ENCODE data around the gene PLD1.
"Not testable (repeated sequence)": the region's sequence is repeated elsewhere in the genome, so short reads cannot be mapped to it uniquely, and the experiment has no call there.

Gene PLD1

DNA sequence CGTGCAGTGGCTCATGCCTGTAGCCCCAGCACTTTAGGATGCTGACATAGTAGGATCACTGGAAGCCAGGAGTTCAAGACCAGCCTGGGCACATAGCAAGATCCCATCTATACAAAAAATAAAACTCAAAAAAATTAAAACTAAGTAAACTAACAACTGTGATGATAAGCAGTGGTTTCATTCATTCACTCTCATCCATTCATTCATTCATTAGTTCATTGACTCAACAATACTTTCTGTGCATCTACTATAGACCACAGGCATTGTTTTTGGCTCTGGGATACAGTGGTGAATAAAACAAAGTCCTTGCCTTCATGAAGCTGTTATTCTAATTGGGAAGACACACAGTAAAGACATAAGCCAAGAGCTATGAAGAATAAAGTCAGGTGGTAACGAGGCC, 25.3 kb upstream of the PLD1 start:
- no peak for DNase-seq

DNA sequence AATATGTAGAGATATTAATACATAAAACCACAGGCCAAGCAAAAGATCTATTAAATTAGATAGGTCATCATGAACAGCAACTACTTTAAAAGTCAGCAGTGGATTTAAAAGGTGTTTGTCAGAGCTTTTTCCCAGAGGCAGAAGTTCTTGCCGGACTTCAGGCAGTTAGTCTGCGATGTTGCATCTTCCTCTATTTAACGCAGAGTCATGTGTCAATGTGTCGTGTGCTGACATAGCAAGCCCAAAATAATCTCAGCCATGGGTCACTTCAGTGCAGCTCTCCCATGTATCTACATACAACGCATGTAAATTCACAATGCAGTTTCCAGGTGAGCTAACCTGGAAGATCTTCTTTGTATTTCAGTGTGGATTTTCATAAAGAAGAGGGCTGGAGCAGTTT, 24.8 kb upstream of the PLD1 start:
- no peak for DNase-seq

DNA sequence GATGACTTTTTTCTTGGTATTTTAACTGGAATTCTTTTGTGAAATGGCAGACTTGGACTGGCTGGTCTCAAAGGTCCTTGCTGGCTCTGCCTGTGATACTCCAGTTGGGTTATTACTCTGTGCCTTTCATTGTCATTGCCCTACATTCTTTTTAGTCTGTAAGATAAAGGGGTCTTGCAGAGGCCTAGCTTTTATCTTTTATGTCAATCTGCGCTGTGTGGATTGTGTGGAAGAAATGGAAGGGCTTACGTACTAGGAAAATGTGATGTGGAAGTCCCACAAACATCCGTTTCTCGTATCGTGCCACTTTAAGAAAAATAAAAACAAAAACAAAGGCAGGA, 24.1 kb upstream of the PLD1 start:
- DNase-seq: no peak

DNA sequence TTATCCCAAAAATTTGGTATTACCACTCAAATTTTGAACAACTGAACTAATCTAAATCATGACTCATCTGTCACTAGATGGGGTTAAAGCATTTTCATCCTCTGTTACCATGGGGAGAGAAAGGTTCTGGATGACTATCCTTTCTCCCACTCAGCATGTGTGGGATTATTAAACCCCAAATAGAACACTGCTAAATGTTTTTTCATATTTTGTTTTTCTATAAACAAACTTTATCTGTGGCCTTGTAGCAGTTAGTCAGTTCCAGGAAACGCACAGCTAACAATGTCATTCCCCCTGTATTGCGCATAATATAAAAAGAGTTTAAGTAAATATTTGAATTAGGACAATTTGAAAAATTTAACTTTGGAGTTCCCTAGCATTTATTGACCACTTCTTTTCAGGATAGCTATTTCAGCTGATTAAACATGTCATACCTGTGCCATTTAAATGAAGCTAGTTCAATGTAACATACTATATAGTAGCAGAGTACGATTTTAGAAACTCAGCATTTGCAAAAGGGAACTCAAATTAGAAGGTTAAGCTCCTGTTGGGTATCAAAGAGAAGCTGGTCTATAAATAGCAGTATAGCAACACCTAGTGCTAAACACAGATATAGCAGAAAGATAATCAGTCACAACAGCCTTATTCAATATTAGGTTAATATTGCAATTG, 23.6 kb upstream of the PLD1 start:
- DNase-seq: no peak

DNA sequence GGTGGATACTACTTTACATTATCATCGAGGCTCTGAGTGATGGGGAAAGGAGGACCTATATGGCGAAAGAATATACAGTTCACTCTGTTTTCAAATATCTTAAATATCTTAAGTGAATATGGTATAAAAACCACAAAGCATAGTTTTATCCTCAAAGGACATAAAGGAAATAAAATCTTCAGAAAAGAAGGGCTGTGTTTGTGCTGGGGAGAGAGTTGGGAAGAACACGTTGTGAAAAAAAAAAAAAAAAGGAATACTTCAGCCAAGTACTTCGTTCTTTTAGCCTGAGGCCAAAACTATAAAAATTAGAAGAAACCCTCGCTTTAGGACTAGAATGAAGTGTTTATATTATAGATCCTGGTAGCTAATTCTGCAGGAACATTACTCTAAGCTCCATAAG, 22.7 kb upstream of the PLD1 start:
- no peak for DNase-seq

DNA sequence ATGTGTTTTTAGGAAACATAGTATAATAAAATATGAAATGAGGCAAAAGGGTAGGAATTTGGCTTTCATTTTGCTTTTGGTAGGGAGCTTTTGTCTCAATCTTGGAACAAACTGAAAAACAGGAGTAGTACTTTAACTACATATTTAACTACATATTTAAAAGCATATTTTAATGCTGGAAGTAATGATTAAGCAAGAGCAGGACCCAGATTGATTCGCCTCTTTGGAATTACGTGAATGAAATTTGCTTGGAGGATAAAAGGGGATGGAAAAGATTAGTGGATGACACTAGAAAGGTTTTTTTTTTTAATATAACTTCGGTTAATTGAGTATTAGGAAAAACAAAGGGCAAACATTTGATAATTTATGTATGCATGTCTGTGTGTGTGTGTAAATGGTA, 21.7 kb upstream of the PLD1 start:
- no peak for DNase-seq

DNA sequence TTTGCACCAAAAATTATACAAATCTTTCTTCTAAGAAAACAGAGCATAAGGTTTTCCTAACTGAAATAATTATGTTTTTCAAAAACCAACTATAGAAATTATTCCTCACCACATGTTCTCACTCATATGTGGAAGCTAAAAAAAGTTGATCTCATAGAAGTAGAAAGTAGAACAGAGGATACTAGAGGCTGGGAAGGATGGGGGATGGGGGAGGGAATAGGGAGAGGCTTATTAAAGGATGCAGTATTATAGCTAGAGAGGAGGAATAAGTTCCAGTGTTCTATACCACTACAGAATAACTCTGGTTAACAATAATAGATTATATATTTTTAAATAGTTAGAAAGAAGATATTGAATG, 20.2 kb upstream of the PLD1 start:
- DNase-seq: no peak

DNA sequence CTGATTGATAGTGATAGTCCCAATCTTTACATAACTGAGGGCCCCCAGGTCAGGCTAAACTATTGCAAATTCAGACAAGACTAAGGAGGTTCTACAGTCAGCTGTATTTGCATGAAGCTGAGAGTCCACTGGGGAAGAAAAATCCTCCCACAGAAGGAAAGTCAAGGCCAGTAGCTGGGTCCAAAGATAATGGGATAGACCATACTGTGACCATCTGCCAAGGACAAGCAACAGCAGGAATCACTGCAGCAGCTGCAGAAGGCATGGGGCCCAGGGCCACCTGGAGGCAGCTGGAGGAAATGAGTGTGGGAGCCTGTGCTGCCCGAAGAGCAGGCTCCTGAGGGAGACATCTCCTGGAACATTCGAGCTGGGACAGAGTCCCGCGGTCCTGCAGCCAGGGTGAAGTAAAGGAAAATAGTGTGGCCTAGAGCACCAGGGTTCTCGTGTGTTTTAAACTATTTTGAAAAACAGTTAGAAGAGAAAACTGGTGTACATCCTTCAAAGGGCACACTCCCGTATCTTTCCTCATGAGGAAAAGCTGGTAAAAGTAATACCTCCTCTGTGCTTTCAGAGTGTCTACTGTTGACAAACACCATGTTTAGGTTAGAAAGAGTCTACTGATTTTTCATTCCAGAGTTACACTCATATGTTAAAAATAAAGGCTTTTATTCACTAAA, 19.7 kb upstream of the PLD1 start:
- no peak for DNase-seq

DNA sequence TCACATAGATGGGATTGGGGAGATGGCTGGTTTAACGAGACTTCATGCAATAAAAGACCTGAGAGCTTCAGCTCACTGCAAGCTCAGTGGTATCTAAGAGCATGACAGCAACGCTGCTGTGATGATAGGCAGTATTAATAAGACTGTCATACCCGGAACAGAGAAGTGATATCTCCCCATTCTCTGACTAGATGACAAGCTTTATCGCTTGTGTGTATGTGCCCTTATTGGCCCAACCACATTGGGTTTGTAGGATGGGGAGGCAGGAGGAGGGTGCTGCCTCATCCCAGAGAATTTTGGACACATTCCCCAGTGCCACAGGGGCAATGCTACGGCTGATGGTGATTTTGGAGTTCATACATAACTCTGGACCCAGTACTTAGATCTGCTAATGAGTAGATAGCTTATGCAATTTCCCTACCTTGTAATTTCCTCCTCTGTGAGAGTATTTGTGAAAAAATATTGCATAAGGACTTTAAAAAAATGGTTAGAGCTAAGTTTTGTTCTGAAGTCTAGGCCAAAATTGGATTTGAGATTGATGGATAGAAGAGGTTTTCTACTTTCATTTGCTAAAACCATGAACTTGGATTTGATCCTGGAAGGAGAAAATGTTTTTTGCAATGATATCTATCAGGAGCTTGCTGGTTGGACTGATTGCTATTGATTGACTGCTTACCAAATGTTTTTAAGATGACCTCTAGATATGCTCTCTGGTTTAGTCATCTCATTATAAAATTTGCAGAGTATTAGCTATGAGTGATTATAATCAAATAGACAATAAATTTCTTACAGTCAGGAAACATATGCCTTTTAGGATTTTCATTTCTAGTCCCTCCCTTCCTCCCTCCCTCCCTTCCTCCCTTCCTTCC, 18.9 kb upstream of the PLD1 start:
- no peak for DNase-seq

DNA sequence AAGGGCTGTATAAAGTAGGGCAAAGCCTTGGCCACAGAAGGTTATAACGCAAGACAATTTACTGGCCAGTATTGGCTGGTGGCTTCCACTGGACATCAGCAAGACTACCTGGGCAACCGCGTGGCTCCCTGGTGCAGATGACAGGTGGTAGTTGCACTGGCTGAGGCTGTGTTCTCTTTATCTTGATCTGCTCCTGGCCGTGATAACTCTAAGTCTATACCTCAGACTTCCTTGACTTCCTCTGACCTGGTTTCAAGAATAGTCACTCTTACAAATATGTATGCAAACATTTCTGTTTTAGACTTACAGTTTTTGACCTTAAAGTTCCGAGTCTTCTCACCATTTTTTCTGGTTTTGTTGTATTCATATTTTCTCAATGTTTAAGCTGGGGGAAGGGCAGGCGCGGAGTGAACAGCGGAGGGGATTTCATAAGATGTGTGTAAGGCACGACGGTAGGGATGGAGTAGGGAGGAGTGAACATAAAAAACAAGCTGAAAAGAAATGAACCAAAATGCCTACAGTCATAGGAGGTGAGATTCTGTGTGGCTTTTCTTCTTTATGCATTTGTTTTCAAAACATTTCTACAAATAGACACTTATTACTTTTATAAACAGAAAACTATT, 17.7 kb upstream of the PLD1 start:
- no peak for DNase-seq

DNA sequence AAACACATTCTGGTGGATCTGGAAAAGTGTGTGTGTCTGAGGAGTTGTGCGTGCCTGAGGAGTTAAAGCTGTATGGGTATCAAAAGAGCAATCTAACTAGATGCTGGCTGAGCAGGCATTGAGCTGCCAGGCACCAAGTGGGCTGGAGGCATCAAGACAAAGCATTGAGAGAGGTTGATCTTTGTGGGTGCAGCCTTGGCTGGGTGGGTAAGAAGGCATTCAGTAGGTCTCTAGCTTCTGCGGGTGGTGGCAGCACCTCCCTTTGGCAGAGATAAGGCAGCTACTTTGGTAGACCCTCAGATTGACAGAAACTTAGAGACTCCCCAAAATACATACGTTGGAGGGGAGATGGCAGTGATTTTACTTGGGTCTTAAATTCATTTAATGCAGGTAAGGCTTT, 17.1 kb upstream of the PLD1 start:
- no peak for DNase-seq

DNA sequence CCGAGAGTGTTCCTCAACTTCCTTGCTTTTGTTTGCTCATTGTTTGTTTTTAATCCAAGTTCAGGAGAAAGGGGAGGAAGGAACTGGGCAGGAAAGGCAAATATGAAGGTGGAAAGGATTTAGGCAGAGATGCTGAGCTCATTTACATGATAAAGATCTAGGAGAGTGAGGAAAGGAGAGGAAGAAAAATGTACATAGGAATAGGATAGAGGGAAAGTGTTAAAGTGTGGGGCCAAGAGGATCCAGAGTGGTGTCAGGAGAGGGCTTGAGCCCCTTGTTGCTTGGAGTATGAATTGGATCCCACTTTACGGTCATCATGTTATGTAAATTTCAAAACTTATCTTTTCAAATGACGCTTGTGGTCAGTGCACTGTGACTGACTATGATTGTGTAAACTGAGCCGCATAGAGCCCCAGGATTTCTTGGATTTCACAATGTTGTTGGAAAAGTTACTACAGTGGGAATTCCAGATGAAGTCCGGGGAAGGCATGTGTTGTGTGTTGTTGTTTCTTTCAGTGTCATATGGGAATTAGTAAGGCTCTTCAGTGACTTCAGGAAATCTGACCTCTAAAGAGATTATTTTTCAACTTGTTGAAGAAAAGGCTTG, 15.0 kb upstream of the PLD1 start:
- no peak for DNase-seq

DNA sequence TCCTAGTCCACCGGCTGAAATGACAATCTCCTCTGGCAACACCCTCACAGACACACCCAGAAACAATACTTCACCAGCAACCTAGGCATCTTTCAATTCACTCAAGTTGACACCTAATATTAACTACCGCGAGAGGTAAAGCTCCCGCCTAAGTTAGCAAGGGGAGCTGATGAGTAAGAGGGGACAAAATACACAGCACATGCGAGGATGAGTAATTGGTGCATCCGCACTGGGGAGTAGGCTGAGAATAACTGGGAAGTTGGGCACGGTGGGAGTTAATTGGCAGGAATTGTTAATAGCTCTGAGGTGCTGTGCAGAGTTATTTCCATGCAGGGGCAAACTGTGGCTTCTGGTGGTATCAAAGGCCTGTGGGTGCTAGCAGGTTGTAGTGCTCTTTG, 14.5 kb upstream of the PLD1 start:
- no peak for DNase-seq

DNA sequence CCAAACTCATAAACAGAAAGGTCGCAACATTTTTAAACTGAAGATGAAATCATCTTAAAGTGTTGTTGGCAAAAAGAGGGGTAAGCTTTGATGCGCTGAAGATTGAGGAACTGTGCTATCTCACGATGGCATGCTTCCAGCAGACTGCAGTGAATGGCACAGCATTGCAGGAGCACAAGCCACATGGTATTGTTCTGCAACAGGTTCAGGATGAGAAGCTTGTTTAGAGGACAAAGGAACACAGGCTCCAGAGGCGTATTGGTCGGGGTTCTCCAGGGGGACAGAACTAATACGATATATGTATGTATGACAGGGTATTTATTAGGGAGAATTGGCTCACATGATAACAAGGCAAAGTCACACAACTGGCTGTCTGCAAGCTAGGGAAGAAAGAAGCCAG, 13.8 kb upstream of the PLD1 start:
- DNase-seq: no peak

DNA sequence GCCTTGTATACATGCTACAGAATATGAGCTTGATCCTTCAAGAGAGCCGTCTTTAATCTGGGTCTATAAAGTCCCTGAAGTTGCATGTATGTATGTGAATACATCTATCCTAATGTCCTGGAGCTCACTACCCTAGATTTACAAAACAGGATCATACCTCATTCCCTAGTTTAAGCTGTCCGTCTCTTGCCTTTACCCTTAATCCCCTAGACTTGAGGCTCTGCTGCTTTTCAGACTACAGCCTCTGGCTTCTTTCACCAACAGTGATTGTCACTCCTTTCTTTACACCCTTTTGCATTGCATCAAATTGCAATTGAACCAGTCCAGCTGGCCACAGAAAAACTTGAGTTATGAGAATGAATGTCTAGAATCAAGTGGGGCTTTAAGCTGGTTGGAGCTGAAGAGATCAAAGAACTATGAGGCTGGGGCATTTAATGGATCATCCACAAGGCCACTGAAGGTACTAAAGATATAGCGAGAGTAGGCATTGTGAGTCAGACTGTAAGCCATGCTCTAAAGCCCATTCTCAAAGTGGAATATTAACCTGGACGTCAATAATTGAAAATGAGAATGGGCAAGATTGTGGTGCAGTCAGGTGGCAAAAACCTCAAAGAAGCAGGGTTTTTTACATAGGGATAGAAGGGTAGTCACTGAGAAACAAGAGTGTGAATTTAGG, 12.3 kb upstream of the PLD1 start:
- DNase-seq: no peak

DNA sequence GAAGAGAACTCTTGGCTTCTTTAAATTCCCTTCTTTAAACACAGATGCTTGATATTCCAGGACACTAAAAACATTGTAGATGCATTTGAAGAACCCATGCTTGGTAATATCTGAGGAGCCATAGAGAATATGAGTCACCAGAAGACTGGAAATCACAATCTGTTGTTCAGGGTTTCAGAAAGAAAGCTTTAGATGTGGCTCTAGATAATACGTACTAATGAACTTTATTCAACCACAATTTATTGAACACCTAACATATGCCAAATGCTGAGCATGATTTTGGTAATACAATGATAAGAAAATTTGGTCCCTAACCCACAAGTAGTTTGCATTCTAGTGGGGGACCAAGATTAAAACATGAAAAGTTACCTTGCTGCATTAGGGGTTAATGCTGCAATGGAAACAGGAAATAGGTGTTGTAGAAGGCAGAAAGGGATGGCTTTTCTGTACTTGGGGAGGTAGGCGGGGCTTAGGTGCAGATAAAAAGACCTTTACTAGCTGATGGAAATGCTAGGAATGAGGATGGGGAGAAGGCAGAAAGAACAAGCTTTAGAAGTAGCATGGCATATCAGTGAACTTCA, 11.6 kb upstream of the PLD1 start:
- no peak for DNase-seq

DNA sequence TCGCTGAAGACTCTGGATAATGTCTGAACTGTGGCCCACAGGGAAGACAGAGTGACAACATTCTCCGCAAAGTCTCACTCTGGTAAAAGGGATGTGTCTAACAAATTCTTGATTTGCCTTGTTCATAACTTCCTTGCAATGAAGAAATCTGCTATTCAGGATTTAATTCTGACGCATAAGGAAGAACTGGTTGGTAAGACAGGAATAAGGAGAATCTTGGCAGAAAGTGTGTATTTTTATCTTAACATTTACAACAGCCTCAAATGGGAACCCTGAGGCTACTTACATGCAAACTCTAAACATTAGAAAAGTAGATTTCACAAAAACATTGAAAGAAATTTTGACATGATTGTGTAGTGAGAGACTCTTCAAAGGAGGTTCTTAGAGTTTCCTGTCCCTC, 10.8 kb upstream of the PLD1 start:
- no peak for DNase-seq

DNA sequence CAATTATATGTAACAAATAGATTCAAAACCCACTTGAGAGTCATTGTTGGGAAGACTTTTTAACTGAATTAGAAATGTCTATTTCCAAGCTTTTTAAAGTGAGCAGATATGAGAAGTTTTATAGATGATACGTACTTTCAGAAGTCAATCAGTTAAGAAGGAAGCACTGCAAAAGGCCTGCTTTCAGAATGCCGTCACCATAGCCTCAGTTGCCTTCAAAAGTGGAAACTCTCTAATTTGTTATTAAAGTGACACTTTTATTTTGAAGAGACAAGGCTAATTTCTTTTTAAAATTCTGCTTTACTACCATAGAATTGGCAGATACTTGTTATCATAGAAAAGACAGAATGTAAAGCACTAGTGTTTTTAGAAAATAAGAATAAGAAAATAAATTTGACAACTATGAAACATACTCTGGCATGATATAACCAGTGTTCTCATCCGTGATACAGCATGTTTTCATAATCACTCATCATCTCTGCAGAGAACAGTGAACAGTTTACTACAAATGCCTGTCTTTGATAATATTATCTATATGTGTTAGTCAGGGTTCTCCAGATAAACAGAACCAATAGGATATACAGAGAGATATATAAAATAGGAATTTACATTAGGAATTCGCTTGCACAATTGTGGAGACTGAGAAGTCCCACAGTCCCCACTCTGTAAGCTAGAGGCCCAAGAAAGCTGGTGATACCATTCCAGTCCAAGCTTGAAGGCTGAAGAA, 7.0 kb upstream of the PLD1 start:
- DNase-seq: no peak

DNA sequence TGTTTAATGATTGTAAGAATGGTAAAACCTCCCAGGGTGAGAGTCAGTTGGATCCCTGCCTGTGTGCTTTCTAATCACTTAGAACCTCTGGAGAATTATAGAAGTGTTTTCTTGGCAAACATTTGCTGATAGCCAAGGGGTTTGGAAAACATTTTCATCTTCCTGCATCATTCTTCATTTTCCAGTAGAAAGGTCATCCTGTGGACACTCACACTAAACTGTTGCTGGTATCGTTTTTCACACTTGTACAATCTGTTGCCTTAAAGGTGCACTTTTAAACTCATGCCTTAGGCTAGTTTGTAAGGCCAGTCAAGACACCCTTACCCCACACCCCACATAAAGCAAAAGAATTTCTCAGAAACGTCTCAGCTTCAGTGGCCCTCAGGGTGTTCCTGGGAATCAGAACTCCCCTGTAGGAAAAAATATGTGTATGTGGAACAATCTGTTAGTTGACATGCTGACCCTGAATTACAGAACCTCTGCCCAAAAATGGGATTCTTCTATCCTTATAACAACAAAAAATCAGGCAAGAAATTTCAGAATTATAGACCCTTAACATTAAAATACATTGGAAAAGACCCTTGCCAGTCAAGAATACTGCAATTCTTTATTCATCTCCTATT, 5.8 kb upstream of the PLD1 start:
- no peak for DNase-seq

DNA sequence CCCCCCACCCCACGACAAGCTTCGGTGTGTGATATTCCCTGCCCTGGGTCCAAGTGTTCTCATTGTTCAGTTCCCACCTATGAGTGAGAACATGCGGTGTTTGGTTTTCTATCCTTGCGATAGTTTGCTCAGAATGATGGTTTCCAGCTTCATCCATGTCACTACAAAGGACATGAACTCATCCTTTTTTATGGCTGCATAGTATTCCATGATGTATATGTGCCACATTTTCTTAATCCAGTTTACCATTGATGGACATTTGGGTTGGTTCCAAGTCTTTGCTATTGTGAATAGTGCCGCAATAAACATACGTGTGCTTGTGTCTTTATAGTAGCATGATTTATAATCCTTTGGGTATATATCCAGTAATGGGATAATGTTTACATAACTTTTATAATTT, 4.4 kb upstream of the PLD1 start:
- not testable (repeated sequence) for DNase-seq

DNA sequence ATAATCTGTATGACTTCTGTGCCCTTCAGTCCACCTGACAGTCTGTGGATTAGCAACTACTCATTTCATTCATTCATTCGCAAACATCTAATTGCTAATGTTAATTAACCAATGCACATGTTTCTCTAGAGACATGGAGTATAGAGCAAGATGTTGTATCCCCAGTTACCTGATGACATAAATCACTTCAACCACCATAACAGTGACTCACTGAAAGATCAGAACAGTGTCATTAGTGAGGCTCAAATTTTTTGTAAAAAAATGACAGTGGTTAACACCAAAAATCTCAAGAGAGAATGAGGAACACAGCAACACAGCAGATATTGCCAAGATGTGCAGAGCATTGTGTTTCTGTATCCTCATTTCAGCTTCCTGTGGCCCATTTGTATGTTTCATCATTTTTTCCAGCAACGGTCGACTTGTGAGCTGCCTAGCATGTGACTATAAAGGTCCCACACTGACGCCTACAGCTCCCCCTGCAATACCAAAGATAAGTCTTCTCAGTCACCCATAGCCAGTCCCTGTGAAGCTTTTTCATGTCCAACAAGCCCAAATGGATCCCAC, 3.7 kb upstream of the PLD1 start:
- no peak for DNase-seq
